CD4-positive, CD25-positive, alpha-beta regulatory T cell (primary cell): Measurements from ENCODE around the gene CNDP1. TPM values are rescaled to one million over a fixed set of nuclear protein-coding genes. Genes with fewer than 3 reads are reported as not detected.
A peak's percentile ranks its signal among the peaks of the same experiment; 100 is the strongest.

Experiments used
- ATAC-seq, 2 donors: fragments of 150-1000 bp; cut with Tn5 transposase; one replicate each; pipeline ENCODE4 v1.10.0; 2021; ENCODE audit warnings: low read depth in 2 of 2, moderate number of reproducible peaks in 2 of 2, moderate library complexity in 1 of 2
- DNase-seq, 3 donors: peaks; one replicate each; pipeline versions ENCODE4 v3.0.0 to v3.0.0-alpha.2; 2012 to 2022; ENCODE audit warnings: mixed read lengths in 1 of 3
- H3K27ac ChIP-seq: one replicate; pipeline ENCODE4 v1.7.0; 2013; ENCODE audit warnings: mild to moderate bottlenecking, low read length; ENCODE audit not compliant: insufficient read depth, poor library complexity, severe bottlenecking
- H3K27me3 ChIP-seq: one replicate; pipeline ENCODE4 v1.7.0; 2013; ENCODE audit warnings: low read length; ENCODE audit not compliant: control insufficient read depth, insufficient read depth
- H3K36me3 ChIP-seq: one replicate; pipeline ENCODE4 v1.7.0; 2013; ENCODE audit warnings: mild to moderate bottlenecking, low read length, moderate library complexity; ENCODE audit not compliant: control insufficient read depth, insufficient read depth
- H3K4me1 ChIP-seq: 2 replicates; pipeline ENCODE4 v1.7.0; 2013; ENCODE audit warnings: mild to moderate bottlenecking, low read length; ENCODE audit not compliant: insufficient read depth, control insufficient read depth, poor library complexity, severe bottlenecking
- H3K4me3 ChIP-seq: one replicate; pipeline ENCODE4 v1.7.0; 2013; ENCODE audit warnings: low read depth, mild to moderate bottlenecking, low read length, moderate library complexity
- H3K9me3 ChIP-seq, 2 experiments: 1 replicate in 1 of 2; 2 replicates in 1 of 2; pipeline ENCODE4 v1.7.0; 2013; ENCODE audit warnings: low read length in 2 of 2, mild to moderate bottlenecking in 1 of 2, moderate library complexity in 1 of 2; ENCODE audit not compliant: control insufficient read depth in 2 of 2
- H3K27ac Mint-ChIP-seq, 3 donors: one replicate each; pipeline ENCODE4 v1.8.0; 2020 to 2022; ENCODE audit warnings: mild to moderate bottlenecking in 3 of 3, mixed read lengths in 3 of 3, moderate library complexity in 2 of 3
- H3K27me3 Mint-ChIP-seq: one replicate; pipeline ENCODE4 v1.8.0; 2022; ENCODE audit warnings: mild to moderate bottlenecking, mixed read lengths
- H3K36me3 Mint-ChIP-seq: one replicate; pipeline ENCODE4 v1.8.0; 2020; ENCODE audit warnings: mixed read lengths
- H3K4me1 Mint-ChIP-seq, 4 donors: one replicate each; pipeline ENCODE4 v1.8.0; 2020 to 2022; ENCODE audit warnings: mixed read lengths in 4 of 4, mild to moderate bottlenecking in 1 of 4
- H3K4me3 Mint-ChIP-seq, 4 donors: one replicate each; pipeline ENCODE4 v1.8.0; 2020 to 2022; ENCODE audit warnings: mild to moderate bottlenecking in 4 of 4, mixed read lengths in 4 of 4, moderate library complexity in 3 of 4
- H3K9me3 Mint-ChIP-seq, 7 donors: one replicate each; pipeline ENCODE4 v1.8.0; 2020 to 2022; ENCODE audit warnings: mixed read lengths in 7 of 7, mild to moderate bottlenecking in 3 of 7, moderate library complexity in 2 of 7
- polyA plus RNA-seq, 4 donors: library from polyadenylated mRNA; unstranded; fragments of 300-500 nt; fragmentation: Illumina TruSeq; gene quantifications; one replicate each; pipeline ENCODE4 v1.2.3, GENCODE V29; 2021
- total RNA-seq: library from RNA; stranded (reverse); gene quantifications from one replicate; pipeline ENCODE4 v1.2.3, GENCODE V29; 2022

CNDP1 gene
- total and polyA plus RNA-seq, 5 donors from 2014 or later, result 0.15 TPM; not detected in 4

DNA sequence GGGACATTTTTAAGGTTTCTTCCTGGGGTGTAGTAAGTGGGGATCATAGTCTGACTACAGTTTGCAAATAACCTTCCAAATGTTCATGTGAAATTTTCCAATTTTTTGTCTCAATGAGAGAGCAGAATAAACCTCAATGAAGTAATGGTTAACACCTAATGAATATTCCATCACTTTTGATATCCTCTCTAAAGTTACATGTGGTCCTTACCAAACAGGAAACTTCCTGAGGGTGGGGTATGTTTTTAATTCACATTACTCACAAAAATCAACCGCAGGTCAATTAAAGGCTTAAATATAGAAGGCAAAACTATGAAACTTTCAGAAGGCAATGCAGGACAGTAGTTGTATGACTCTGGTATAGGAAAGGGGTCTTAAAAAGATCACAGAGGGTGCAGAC is 76.6 kb downstream of the CNDP1 start:
- Histone ChIP-seq H3K4me3 (peak overlapping the region; percentile 42), H3K9me3 (no peaks in the 10 kb centered on the region), H3K27me3 (no peaks in the 10 kb centered on the region), H3K27ac (no peak overlapping the region), H3K36me3 (no peaks in the 10 kb centered on the region), H3K4me1 (peaks cover 10% of the 10 kb centered on the region)
- Mint-ChIP-seq H3K27me3 (no peaks in the 10 kb centered on the region), H3K4me3 (peak overlapping the region in 1 of 4 donors; percentile 28), H3K36me3 (no peaks in the 10 kb centered on the region), H3K4me1 (peaks cover 30 to 35% (median 34%) of the 10 kb centered on the region in 4 donors), H3K9me3 (no peaks in the 10 kb centered on the region), H3K27ac (peak overlapping the region in 1 of 3 donors; percentile 27)
- no peak for DNase-seq
- ATAC-seq, result no peak

DNA sequence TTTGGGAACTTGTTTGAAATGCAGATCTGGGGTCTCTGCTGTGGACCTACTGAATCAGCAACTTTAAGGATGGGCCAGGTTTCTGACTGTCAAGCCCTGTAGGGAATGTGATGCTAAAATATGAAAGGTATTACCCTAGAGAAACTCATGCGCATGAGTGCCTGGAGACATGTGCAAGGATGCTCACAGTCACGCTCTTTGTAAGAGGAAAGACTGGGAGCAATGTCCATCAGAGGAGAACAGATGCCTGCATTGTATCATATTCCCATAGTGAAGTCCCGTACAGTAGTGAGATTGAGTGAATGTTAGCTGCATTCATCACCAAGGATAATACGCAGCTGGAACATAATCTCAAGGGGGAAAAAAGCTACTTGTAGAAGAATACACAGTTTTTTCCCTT is 77.5 kb downstream of the CNDP1 start:
- no peak for ATAC-seq

DNA sequence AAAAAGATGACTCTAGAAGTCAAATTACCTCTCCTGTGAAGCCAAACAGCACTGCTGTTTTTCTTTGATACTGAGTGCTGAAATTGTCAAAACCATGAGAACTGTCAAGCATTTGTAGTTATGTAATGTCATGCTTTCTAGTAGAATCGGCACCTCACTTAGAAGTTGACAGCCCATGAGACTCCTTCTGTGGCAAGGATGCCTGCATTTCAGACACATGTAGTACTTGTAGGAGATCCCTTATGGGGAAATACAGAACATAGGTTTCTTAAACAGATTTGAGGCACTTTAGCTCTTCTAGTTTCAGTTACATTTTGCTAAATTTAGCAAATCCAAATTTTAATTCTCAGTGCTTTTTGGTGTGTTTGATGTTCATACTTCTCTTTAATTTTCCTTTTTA is 79.1 kb downstream of the CNDP1 start:
- Mint-ChIP-seq H3K9me3 (no peaks in the 10 kb centered on the region), H3K36me3 (no peaks in the 10 kb centered on the region), H3K27ac (no peak overlapping the region), H3K27me3 (no peaks in the 10 kb centered on the region), H3K4me3 (no peak overlapping the region), H3K4me1 (peaks cover 29 to 32% (median 30%) of the 10 kb centered on the region in 4 donors)
- H3K36me3 ChIP-seq, result no peaks in the 10 kb centered on the region
- DNase-seq (no peak), ATAC-seq (no peak)
- H3K4me1 ChIP-seq, result peaks cover 10% of the 10 kb centered on the region
- H3K27ac ChIP-seq, result no peak overlapping the region
- no peaks in the 10 kb centered on the region for H3K9me3 ChIP-seq
- H3K4me3 ChIP-seq, result no peak overlapping the region
- H3K27me3 ChIP-seq, result no peaks in the 10 kb centered on the region

More for the DNA sequence above, 77.5 kb downstream of the CNDP1 start:
- peaks cover 10% of the 10 kb centered on the region for H3K4me1 ChIP-seq
- H3K9me3 ChIP-seq, result no peaks in the 10 kb centered on the region
- no peak for DNase-seq
- H3K36me3 ChIP-seq, result no peaks in the 10 kb centered on the region
- Mint-ChIP-seq H3K27ac (no peak overlapping the region), H3K36me3 (no peaks in the 10 kb centered on the region), H3K4me3 (no peak overlapping the region), H3K4me1 (peaks cover 29 to 35% (median 33%) of the 10 kb centered on the region in 4 donors), H3K27me3 (no peaks in the 10 kb centered on the region), H3K9me3 (no peaks in the 10 kb centered on the region)
- no peaks in the 10 kb centered on the region for H3K27me3 ChIP-seq
- no peak overlapping the region for H3K4me3 ChIP-seq
- H3K27ac ChIP-seq, result no peak overlapping the region

DNA sequence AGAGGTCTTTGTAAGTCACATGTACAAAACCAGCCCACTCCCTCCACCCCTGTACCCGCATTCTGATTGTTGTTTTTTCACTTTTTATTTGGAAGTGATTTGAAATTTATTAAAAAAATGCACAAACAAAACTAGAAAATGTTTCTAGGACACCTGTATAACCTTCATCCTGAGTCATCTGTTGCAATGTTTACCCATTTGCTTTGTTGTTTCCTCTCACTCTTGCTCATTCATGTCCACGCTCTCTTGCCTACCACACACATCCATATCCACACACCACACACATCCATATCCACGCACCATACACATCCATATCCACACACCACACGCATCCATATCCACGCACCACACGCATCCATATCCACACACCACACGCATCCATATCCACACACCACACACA is 82.2 kb downstream of the CNDP1 start:
- Mint-ChIP-seq H3K9me3 (no peaks in the 10 kb centered on the region), H3K36me3 (no peaks in the 10 kb centered on the region), H3K4me3 (no peak overlapping the region), H3K27ac (no peak overlapping the region), H3K4me1 (peaks cover 12 to 17% (median 14%) of the 10 kb centered on the region in 4 donors), H3K27me3 (no peaks in the 10 kb centered on the region)
- no peak for DNase-seq
- Histone ChIP-seq H3K27ac (no peak overlapping the region), H3K9me3 (no peaks in the 10 kb centered on the region), H3K4me1 (peaks cover 2% of the 10 kb centered on the region), H3K27me3 (no peaks in the 10 kb centered on the region), H3K4me3 (no peak overlapping the region), H3K36me3 (no peaks in the 10 kb centered on the region)
- ATAC-seq, result no peak

DNA sequence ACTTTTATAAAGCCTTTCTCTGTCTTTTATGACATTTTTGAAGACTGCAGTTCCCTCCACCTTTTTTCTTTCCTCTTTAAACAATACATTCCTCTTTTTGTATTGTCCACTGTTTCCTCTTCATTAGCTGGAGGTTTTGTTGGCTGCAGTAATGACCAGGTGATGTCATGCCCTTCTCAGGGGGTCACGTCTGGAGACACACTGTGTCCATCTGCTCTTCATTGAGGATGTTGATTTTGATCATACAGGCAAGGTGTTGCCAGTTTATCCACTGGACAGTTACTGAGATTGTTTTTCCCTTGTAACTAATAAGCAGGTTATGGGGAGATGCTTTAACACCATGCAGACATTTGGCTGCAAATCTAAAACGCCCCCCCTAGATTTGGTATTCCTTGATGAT is 83.2 kb downstream of the CNDP1 start:
- Mint-ChIP-seq H3K9me3 (no peaks in the 10 kb centered on the region), H3K36me3 (no peaks in the 10 kb centered on the region), H3K27me3 (no peaks in the 10 kb centered on the region), H3K4me1 (peaks cover 8 to 14% (median 11%) of the 10 kb centered on the region in 4 donors), H3K27ac (no peak overlapping the region), H3K4me3 (no peak overlapping the region)
- no peaks in the 10 kb centered on the region for H3K36me3 ChIP-seq
- no peak overlapping the region for H3K4me3 ChIP-seq
- no peak for ATAC-seq
- H3K4me1 ChIP-seq, result no peaks in the 10 kb centered on the region
- no peak for DNase-seq
- H3K27ac ChIP-seq, result no peak overlapping the region
- no peaks in the 10 kb centered on the region for H3K27me3 ChIP-seq
- no peaks in the 10 kb centered on the region for H3K9me3 ChIP-seq

DNA sequence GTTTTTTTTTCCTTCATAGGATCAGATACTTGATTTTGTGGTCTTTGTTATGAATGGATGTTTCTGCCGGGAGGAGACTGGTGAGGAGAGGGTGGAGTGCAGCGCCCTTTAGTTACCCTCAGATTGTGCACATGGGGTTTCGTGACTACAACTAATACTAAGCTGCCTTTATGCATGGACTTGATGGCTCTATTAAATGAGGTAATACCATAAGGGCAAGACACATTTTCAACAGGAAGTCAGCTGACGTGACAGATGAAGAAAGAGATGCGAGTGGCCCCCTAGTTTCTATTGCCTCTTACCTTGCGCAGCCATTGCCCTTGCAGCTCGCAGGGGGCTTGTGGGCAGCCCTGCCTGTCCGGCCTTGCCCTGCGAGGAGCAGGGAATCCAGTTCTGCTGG is 87.8 kb downstream of the CNDP1 start:
- Mint-ChIP-seq H3K4me1 (peaks cover 4 to 11% (median 7%) of the 10 kb centered on the region in 4 donors), H3K27me3 (no peaks in the 10 kb centered on the region), H3K4me3 (no peak overlapping the region), H3K9me3 (no peaks in the 10 kb centered on the region), H3K36me3 (no peaks in the 10 kb centered on the region), H3K27ac (no peak overlapping the region)
- Histone ChIP-seq H3K9me3 (no peaks in the 10 kb centered on the region), H3K27ac (no peak overlapping the region), H3K4me3 (no peak overlapping the region), H3K36me3 (no peaks in the 10 kb centered on the region), H3K27me3 (no peaks in the 10 kb centered on the region), H3K4me1 (no peaks in the 10 kb centered on the region)
- DNase-seq, result peak in 1 of 3 donors; percentile 20
- ATAC-seq, result no peak

DNA sequence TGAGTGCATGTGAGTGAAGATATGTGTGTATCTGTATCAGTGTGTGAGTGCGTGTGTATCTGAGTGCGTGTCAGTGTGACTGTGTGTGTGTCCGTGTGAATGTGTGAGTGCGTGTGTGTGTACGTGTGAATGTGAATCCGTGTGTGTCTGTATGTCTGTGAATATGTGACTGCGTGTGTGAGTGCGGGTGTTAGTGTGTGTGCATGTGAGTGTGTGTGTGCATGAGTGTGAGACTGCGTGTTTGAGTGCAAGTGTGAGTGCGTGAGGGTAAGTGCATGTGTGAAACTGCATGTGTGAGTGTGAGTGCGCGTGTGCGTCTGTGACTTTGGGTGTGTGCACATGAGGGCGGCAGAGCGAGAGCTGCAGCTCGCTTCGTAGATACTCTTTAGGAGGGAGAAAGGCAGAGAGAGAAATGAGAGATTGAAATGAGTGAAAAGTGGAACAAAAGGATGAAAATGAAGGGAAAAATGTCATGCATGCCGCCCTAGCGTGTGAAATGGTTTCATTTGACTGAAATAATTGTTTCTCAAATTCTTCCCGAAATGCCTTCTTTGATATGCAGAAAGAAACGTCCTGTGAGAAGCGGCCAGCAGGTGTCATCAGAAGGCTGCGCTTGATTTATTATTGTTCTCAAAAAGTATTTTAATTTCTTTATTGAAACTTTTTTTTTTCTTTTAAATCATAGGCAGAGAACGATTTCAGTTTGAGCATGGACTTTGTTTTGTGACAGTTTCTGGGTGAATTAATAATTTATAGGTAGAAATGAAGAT is 88.9 kb downstream of the CNDP1 start:
- Histone ChIP-seq H3K36me3 (no peaks in the 10 kb centered on the region), H3K27ac (no peak overlapping the region), H3K9me3 (no peaks in the 10 kb centered on the region), H3K4me3 (no peak overlapping the region), H3K27me3 (no peaks in the 10 kb centered on the region), H3K4me1 (no peaks in the 10 kb centered on the region)
- no peak for ATAC-seq
- H3K27me3 Mint-ChIP-seq, result no peaks in the 10 kb centered on the region
- H3K4me1 Mint-ChIP-seq, result peaks cover 4 to 17% (median 11%) of the 10 kb centered on the region in 4 donors
- H3K4me3 Mint-ChIP-seq, result no peak overlapping the region
- H3K9me3 Mint-ChIP-seq, result no peaks in the 10 kb centered on the region
- no peak overlapping the region for H3K27ac Mint-ChIP-seq
- DNase-seq, result peak in 2 of 3 donors; percentile 27 to 32
- no peaks in the 10 kb centered on the region for H3K36me3 Mint-ChIP-seq

DNA sequence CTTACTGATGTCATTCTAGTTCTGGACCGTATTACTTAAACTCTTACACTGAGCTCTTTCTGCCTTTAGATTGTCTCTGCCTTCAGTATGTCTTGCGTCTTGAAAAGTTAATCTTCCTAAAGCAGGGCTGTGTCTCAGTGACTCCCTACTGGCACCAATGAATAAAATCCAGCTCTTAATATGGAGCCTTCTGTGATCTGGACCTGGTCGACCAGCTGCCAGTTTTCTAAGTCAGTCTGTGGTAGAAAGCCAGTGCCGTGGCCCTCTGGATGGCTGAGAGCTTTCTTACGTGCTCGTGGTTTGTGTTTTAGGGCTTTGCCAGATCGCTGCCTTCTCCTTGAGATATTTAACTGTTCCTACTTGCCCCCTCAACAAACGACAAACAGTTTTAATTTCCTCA is 90.2 kb downstream of the CNDP1 start:
- peaks cover 4 to 17% (median 10%) of the 10 kb centered on the region in 4 donors for H3K4me1 Mint-ChIP-seq
- H3K4me3 Mint-ChIP-seq, result no peak overlapping the region
- Histone ChIP-seq H3K9me3 (no peaks in the 10 kb centered on the region), H3K4me1 (no peaks in the 10 kb centered on the region), H3K4me3 (no peak overlapping the region), H3K36me3 (no peaks in the 10 kb centered on the region), H3K27ac (no peak overlapping the region), H3K27me3 (no peaks in the 10 kb centered on the region)
- DNase-seq (no peak), ATAC-seq (no peak)
- H3K9me3 Mint-ChIP-seq, result no peaks in the 10 kb centered on the region
- H3K36me3 Mint-ChIP-seq, result no peaks in the 10 kb centered on the region
- no peak overlapping the region for H3K27ac Mint-ChIP-seq
- no peaks in the 10 kb centered on the region for H3K27me3 Mint-ChIP-seq
